Forelimb muscle (tissue), 1 donor: ENCODE measurements around the gene TBC1D1. TPM values are rescaled to one million over a fixed set of nuclear protein-coding genes. Genes with fewer than 3 reads are reported as not detected.

Source experiments
- DNase-seq: peaks from one replicate; pipeline ENCODE4 v3.0.0-alpha.2; 2013; ENCODE audit warnings: low read depth
- polyA plus RNA-seq: library from polyadenylated mRNA; unstranded; fragments of 120-200 nt; gene quantifications from one replicate; pipeline ENCODE4 v1.2.1, GENCODE V29; 2013; ENCODE audit not compliant: insufficient read length

The TBC1D1 gene
- polyA plus RNA-seq, 1 donor = 53.7 TPM

DNA sequence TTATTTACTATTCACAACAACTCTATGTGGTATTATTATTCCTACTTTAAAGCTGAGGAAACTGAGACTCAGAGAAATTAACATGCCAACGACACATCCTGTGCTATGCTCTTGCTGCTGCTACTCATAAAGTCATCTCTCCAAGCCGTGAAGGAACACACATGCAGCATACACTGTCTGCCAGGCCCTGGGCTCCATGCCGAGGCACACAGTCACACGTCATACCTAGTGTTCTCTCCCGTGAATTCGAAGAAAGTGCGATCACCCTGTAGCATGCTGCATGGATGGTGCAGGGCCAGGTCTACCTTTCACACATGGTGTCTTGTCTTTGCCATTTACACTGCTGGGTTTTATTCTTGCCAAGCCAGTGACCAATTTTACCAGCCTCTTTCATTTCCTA is 34.1 kb downstream of the TBC1D1 start:
- DNase-seq = no peak

- no peak for DNase-seq
Measured at GRCh38 chr4:37927434-37927833, 36.5 kb downstream of the TBC1D1 start.

DNA sequence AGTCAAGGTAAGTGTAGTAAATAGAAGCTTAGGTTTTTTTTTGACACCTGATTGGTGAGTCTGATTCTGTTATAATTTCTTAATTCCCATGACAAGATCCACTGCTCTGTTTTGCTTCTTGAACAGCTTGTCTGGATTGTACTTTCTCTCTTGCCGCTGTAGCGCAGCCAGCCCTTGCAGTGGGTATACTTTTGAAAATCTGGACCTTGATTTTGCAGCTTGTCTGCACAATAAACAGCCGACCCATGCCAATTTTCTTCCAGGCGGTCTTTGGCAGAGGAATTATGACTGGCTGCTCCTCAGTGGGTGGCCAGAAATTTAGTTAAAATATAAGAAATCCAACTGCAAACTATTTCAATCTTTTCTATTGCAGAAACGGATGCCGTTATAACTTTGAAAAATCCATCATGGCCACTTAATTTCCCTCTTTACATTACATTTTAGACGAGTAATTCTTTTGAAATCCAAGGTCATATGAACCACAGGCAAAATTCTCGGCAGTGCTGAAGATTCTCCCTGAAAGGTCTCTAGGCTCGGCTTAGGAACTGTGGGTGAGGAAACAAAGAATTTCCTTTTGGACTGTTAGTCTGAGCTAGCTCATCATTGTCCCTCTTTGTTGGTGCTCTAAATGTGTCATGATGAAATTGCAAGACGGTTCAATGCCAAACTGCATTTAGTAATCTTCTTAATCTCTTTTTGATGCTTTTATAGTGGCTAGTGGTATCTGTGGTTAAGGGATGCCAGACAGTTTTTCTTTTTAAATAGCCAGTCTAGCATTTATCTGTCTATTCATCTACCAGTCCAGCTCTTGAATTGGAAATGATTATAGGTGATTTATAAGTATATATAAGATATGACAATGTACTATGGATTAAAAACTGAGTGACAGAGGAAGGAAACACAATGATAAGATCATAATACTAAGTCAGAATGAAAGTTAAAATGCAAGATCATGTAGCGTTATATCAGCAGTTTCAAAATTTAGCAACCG is 37.8 kb downstream of the TBC1D1 start:
- no peak for DNase-seq

DNA sequence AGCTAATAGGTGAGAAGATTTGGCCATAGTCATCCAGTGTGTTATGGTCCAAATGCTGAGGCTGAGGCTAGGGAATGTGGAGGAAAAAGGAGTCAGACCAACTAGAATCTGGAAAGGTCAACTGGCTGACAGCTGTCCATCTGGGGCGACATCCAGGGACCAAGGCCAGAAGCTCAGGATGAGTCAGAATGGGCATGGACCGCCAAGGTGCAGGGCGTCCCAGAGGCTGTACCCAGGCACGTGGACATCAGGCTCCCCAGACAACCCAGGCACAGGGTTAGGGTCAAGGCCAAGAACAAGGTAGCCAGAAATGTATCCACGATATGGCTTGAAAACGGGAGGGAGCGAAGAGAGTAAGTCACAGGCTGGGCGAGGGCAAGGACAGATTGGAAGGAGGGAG is 43.2 kb downstream of the TBC1D1 start:
- DNase-seq = no peak

- no peak for DNase-seq
Measured at GRCh38 chr4:37934609-37935008, 43.7 kb downstream of the TBC1D1 start.

DNA sequence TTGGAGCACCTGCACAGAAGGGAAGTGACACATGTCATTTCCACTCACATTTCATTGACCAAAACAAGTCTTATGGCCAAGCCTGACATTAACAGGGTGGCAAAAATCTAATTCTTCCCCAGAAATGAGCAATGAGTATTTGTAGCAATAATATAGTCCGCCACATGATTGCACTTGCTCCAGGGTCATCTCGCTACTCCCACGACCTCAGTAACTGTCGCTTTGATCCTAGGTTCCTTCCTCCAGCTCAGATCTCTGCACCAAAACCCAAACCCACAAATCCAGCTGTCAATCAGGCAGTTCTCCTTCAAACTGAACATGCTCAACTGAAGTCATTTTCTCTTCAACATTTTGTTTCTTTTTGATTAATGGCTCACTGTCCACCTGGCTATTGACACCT is 44.1 kb downstream of the TBC1D1 start:
- no peak for DNase-seq

GRCh38 chr4:37936889-37937498 is 46.1 kb downstream of the TBC1D1 start:
- no peak for DNase-seq

DNA sequence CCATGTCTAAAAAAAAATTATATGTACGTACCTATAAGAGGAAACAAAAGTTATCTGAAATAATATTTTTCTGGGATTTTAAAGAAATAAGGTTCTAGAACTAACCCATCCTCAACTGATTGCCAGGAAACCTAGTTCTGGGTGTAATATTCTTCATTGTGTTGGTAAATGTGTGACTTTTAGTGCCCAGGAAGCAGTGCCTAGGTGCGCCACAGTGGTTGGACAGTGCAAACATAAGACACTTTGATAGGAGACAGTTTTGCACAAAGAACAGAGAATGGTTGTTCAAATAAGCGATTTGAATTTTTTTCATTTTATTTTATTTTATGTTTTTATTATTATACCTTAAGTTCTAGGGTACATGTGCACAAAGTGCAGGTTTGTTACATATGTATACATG is 47.3 kb downstream of the TBC1D1 start:
- DNase-seq = no peak

GRCh38 chr4:37946503-37947179 is 55.8 kb downstream of the TBC1D1 start:
- no peak for DNase-seq

DNA sequence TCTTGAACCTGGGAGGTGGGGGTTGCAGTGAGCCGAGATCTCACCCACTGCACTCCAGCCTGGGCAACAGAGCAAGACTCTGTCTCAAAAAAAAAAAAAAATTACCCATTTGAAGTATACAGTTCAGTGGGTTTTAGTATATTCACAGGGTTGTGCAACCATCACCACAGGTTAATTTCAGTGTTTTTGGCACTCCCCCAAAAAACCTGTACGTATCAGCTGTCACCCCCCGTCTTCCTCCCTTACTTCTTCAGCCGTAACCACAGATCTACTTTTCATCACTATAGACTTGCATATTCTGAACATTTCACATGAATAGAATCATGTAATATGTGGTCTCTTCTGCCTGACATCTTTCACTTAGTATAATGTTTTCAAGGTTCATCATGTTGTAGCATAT is 57.7 kb downstream of the TBC1D1 start:
- DNase-seq = no peak

DNA sequence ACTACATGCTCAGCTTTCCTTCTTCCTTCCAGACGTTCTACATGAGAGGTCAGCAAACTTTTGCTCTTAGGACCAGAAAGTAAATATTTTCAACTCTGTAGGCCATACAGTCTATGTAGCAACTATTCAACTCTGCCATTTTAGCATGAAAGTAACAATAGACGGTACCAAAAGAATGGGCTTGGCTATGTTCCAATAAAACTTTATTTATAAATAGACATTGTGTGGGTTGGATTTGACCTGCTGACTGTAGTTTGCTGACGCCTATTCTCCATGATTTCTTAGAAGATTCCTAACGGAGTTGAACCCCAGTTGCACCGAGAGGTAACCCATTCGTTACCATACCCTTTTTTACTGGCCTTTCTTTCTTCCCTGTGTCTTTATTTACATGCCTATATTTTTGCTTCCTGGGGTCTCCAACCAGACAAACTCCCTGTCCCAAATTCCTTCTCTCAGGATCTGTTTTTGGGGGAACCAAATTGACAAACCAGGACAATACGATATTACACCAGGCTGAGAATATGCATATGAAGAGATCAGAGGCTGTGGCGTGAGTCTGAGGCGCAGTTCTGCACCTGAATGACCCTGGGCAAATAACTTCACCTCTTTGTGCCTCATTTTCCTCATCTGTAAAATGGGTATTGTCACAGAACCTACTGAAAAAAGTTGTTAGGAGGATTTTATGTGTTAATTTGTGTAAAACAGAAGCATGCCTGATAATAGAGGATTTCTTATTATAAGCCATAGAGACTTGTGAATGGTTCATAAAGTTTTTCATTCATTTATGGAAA is 58.9 kb downstream of the TBC1D1 start:
- no peak for DNase-seq

GRCh38 chr4:37951461-37952352 is 60.8 kb downstream of the TBC1D1 start:
- DNase-seq = no peak

GRCh38 chr4:37953156-37953555 is 62.3 kb downstream of the TBC1D1 start:
- DNase-seq = no peak

DNA sequence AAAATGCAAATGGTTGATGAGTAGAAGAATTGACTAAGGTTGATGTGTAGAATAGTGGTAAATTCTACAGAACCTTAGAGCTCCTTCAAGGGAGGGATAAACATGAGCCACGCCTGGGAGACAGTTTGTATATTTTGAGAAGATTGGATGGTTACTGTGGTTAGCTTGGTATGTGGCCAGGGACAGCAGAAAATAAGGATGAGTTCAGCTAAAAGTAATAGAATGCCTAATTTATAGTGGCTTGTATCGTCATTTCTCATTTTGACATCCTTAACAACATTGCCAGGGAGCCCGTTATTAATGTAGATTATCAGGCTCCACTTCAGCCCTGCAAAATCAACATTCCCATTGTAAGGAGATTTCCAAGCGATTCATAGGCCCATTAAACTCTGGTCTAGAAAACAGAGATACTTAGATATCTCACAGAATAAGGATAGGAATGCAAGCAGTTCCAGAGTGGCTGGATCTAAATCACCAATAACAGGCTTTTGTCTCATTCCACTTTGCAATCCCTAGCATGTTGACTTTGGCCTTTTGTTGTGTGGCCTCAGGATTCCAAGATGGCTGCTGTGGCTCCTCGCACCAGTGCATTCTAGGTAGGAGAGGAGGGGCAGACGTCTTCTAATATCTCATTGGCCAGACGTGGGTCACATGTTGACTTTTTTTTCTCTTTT is 62.9 kb downstream of the TBC1D1 start:
- no peak for DNase-seq

DNA sequence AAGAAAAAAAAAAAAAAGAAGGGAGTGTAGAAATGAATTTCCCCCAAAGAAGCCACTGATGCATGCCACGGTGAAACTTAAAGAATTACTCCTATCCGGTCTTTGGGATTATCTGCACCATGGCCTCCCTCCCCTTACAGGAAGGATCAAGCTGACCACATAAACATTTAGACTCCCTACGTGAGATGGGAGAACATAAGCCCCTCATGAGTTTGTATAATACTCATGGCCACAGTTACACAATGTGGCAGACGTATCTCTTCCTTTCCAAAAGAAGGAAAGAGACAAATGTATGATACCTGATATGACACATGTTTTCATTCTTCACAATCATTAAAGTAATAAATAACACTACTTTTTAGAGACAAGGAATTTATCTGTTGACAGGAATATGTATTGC is 66.1 kb downstream of the TBC1D1 start:
- no peak for DNase-seq

- DNase-seq = no peak
Measured at GRCh38 chr4:37958932-37959331, 68.0 kb downstream of the TBC1D1 start.

- DNase-seq = no peak
Measured at GRCh38 chr4:37960098-37960497, 69.2 kb downstream of the TBC1D1 start, which contains the start of gene PTTG2. PTTG2 (plus strand) TSS chr4:37960398; CDS start chr4:37960435, 37 bp downstream.

GRCh38 chr4:37960679-37961450 is 70.0 kb downstream of the TBC1D1 start:
- DNase-seq = no peak
